Mucosa of stomach (tissue), 1 donor: ENCODE results near the gene UAP1.

Source experiments
- H3K27me3 ChIP-seq: one replicate; pipeline ENCODE4 v1.7.0; 2013; ENCODE audit warnings: mild to moderate bottlenecking, low read length; ENCODE audit not compliant: control insufficient read depth, insufficient read depth
- H3K36me3 ChIP-seq: one replicate; pipeline ENCODE4 v1.7.0; 2013; ENCODE audit warnings: low read length; ENCODE audit not compliant: control insufficient read depth, insufficient read depth
- H3K4me1 ChIP-seq: one replicate; pipeline ENCODE4 v1.7.0; 2013; ENCODE audit warnings: mild to moderate bottlenecking, low read length; ENCODE audit not compliant: control insufficient read depth, insufficient read depth
- H3K4me3 ChIP-seq: one replicate; pipeline ENCODE4 v1.7.0; 2013; ENCODE audit warnings: low read length
- H3K9ac ChIP-seq: one replicate; pipeline ENCODE4 v1.7.0; 2013; ENCODE audit warnings: mild to moderate bottlenecking, low read length, moderate library complexity
- H3K9me3 ChIP-seq: one replicate; pipeline ENCODE4 v1.7.0; 2013; ENCODE audit warnings: mild to moderate bottlenecking, low read length, moderate library complexity; ENCODE audit not compliant: control insufficient read depth
- donor health status: Pancreatic carcinoma.

The UAP1 gene

GRCh38 chr1:162561616-162562469, at the start of gene UAP1:
UAP1 (plus strand) TSS chr1:162561722; CDS start chr1:162566069, 4,347 bp downstream.
- Histone ChIP-seq H3K9ac (peak within 1 kb of the TSS; percentile 92), H3K9me3 (no peaks in the 10 kb centered on the region), H3K4me1 (peaks cover 28% of the 10 kb centered on the region), H3K4me3 (peak within 1 kb of the TSS; percentile 56), H3K27me3 (no peaks in the 10 kb centered on the region), H3K36me3 (no peaks in the 10 kb centered on the region)

- no peaks in the 10 kb centered on the region for H3K27me3 ChIP-seq
- H3K4me3 ChIP-seq: no peak overlapping the region
- H3K9ac ChIP-seq: no peak overlapping the region
- H3K36me3 ChIP-seq: peaks cover 3% of the 10 kb centered on the region
- no peaks in the 10 kb centered on the region for H3K4me1 ChIP-seq
- H3K9me3 ChIP-seq: no peaks in the 10 kb centered on the region
Measured at GRCh38 chr1:162527314-162527713, 34.2 kb upstream of the UAP1 start.

GRCh38 chr1:162530307-162530987, 31.1 kb upstream of the UAP1 start:
- no peaks in the 10 kb centered on the region for H3K4me1 ChIP-seq
- no peaks in the 10 kb centered on the region for H3K36me3 ChIP-seq
- no peak overlapping the region for H3K4me3 ChIP-seq
- no peaks in the 10 kb centered on the region for H3K27me3 ChIP-seq
- H3K9ac ChIP-seq: no peak overlapping the region
- H3K9me3 ChIP-seq: no peaks in the 10 kb centered on the region

GRCh38 chr1:162530988-162531319, 30.6 kb upstream of the UAP1 start:
- no peak overlapping the region for H3K4me3 ChIP-seq
- H3K4me1 ChIP-seq: no peaks in the 10 kb centered on the region
- no peaks in the 10 kb centered on the region for H3K9me3 ChIP-seq
- H3K36me3 ChIP-seq: no peaks in the 10 kb centered on the region
- H3K27me3 ChIP-seq: no peaks in the 10 kb centered on the region
- H3K9ac ChIP-seq: no peak overlapping the region

- H3K27me3 ChIP-seq: no peaks in the 10 kb centered on the region
- H3K9ac ChIP-seq: no peak overlapping the region
- H3K4me1 ChIP-seq: no peaks in the 10 kb centered on the region
- no peak overlapping the region for H3K4me3 ChIP-seq
- no peaks in the 10 kb centered on the region for H3K9me3 ChIP-seq
- H3K36me3 ChIP-seq: no peaks in the 10 kb centered on the region
Measured at GRCh38 chr1:162535501-162535900, 26.0 kb upstream of the UAP1 start.

GRCh38 chr1:162536511-162536910, 25.0 kb upstream of the UAP1 start:
- Histone ChIP-seq H3K36me3 (no peaks in the 10 kb centered on the region), H3K9me3 (no peaks in the 10 kb centered on the region), H3K27me3 (no peaks in the 10 kb centered on the region), H3K4me1 (no peaks in the 10 kb centered on the region), H3K9ac (no peak overlapping the region), H3K4me3 (no peak overlapping the region)

GRCh38 chr1:162537216-162537615, 24.3 kb upstream of the UAP1 start:
- Histone ChIP-seq H3K9me3 (no peaks in the 10 kb centered on the region), H3K36me3 (no peaks in the 10 kb centered on the region), H3K27me3 (no peaks in the 10 kb centered on the region), H3K4me1 (no peaks in the 10 kb centered on the region), H3K4me3 (no peak overlapping the region), H3K9ac (no peak overlapping the region)

- Histone ChIP-seq H3K4me3 (no peak overlapping the region), H3K9me3 (no peaks in the 10 kb centered on the region), H3K9ac (no peak overlapping the region), H3K36me3 (no peaks in the 10 kb centered on the region), H3K27me3 (no peaks in the 10 kb centered on the region), H3K4me1 (no peaks in the 10 kb centered on the region)
Measured at GRCh38 chr1:162538815-162539431, 22.6 kb upstream of the UAP1 start.

- Histone ChIP-seq H3K27me3 (no peaks in the 10 kb centered on the region), H3K36me3 (no peaks in the 10 kb centered on the region), H3K4me3 (no peak overlapping the region), H3K9me3 (no peaks in the 10 kb centered on the region), H3K9ac (no peak overlapping the region), H3K4me1 (no peaks in the 10 kb centered on the region)
Measured at GRCh38 chr1:162541619-162542141, 19.8 kb upstream of the UAP1 start.

- H3K9me3 ChIP-seq: no peaks in the 10 kb centered on the region
- no peak overlapping the region for H3K4me3 ChIP-seq
- no peaks in the 10 kb centered on the region for H3K4me1 ChIP-seq
- no peak overlapping the region for H3K9ac ChIP-seq
- no peaks in the 10 kb centered on the region for H3K36me3 ChIP-seq
- no peaks in the 10 kb centered on the region for H3K27me3 ChIP-seq
Measured at GRCh38 chr1:162543228-162543627, 18.3 kb upstream of the UAP1 start.

- Histone ChIP-seq H3K9ac (no peak overlapping the region), H3K9me3 (no peaks in the 10 kb centered on the region), H3K36me3 (no peaks in the 10 kb centered on the region), H3K27me3 (no peaks in the 10 kb centered on the region), H3K4me3 (no peak overlapping the region), H3K4me1 (no peaks in the 10 kb centered on the region)
Measured at GRCh38 chr1:162548170-162548569, 13.4 kb upstream of the UAP1 start.

GRCh38 chr1:162549001-162549400, 12.5 kb upstream of the UAP1 start:
- H3K9me3 ChIP-seq: no peaks in the 10 kb centered on the region
- H3K4me1 ChIP-seq: no peaks in the 10 kb centered on the region
- H3K4me3 ChIP-seq: no peak overlapping the region
- H3K9ac ChIP-seq: no peak overlapping the region
- no peaks in the 10 kb centered on the region for H3K27me3 ChIP-seq
- no peaks in the 10 kb centered on the region for H3K36me3 ChIP-seq
